ENCODE measurements around the gene SLC6A11.

SLC6A11 gene

GRCh38 chr3:10774129-10774670 is 41.8 kb upstream of the SLC6A11 start:
- TF ChIP-seq, protein P1, sequence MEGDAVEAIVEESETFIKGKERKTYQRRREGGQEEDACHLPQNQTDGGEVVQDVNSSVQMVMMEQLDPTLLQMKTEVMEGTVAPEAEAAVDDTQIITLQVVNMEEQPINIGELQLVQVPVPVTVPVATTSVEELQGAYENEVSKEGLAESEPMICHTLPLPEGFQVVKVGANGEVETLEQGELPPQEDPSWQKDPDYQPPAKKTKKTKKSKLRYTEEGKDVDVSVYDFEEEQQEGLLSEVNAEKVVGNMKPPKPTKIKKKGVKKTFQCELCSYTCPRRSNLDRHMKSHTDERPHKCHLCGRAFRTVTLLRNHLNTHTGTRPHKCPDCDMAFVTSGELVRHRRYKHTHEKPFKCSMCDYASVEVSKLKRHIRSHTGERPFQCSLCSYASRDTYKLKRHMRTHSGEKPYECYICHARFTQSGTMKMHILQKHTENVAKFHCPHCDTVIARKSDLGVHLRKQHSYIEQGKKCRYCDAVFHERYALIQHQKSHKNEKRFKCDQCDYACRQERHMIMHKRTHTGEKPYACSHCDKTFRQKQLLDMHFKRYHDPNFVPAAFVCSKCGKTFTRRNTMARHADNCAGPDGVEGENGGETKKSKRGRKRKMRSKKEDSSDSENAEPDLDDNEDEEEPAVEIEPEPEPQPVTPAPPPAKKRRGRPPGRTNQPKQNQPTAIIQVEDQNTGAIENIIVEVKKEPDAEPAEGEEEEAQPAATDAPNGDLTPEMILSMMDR (conservative IDR thresholded peaks at IDR 0.05; ENCODE audit: low read depth, low read length), result no peak
- DNase-seq (ENCODE audit: low read depth), result no peak
- H3K4me3 ChIP-seq (ENCODE audit: low read length), result no peak overlapping the region

- no peak overlapping the region for H3K4me3 ChIP-seq (ENCODE audit: low read length)
- TF ChIP-seq, protein P1 (conservative IDR thresholded peaks at IDR 0.05; ENCODE audit: low read depth, low read length), result no peak
- no peak for DNase-seq (ENCODE audit: low read depth)
Observed at GRCh38 chr3:10774825-10775224, 41.2 kb upstream of the SLC6A11 start.

- TF ChIP-seq, protein P1 (conservative IDR thresholded peaks at IDR 0.05; ENCODE audit: low read depth, low read length), result no peak
- H3K4me3 ChIP-seq (ENCODE audit: low read length), result no peak overlapping the region
- DNase-seq (ENCODE audit: low read depth), result no peak
Observed at GRCh38 chr3:10775259-10775658, 40.8 kb upstream of the SLC6A11 start.

GRCh38 chr3:10775828-10776227 is 40.2 kb upstream of the SLC6A11 start:
- no peak for DNase-seq (ENCODE audit: low read depth)
- no peak overlapping the region for H3K4me3 ChIP-seq (ENCODE audit: low read length)
- TF ChIP-seq, protein P1 (conservative IDR thresholded peaks at IDR 0.05; ENCODE audit: low read depth, low read length), result no peak

DNA sequence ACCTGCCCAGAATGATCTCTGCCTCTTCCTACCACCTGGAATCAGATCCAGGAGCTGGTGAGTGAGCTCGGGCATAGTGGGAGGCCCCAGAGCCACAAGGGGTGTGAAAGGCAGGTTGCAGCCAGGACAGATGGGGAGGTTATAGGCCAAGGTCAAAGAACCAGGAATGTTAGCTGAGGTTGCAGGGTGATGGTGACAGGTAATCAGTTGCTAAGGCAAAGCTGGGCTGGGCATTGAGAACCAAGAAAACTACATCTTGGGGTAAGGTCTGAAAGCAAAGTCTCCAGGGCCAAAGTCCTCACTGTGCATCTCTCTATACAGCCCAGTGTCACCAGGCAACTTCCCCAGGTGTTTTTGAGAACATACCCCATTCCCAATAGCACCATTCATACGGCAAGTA is 38.4 kb upstream of the SLC6A11 start:
- TF ChIP-seq, protein P1 (conservative IDR thresholded peaks at IDR 0.05; ENCODE audit: low read depth, low read length), result no peak
- DNase-seq (ENCODE audit: low read depth), result no peak
- H3K4me3 ChIP-seq (ENCODE audit: low read length), result no peak overlapping the region

DNA sequence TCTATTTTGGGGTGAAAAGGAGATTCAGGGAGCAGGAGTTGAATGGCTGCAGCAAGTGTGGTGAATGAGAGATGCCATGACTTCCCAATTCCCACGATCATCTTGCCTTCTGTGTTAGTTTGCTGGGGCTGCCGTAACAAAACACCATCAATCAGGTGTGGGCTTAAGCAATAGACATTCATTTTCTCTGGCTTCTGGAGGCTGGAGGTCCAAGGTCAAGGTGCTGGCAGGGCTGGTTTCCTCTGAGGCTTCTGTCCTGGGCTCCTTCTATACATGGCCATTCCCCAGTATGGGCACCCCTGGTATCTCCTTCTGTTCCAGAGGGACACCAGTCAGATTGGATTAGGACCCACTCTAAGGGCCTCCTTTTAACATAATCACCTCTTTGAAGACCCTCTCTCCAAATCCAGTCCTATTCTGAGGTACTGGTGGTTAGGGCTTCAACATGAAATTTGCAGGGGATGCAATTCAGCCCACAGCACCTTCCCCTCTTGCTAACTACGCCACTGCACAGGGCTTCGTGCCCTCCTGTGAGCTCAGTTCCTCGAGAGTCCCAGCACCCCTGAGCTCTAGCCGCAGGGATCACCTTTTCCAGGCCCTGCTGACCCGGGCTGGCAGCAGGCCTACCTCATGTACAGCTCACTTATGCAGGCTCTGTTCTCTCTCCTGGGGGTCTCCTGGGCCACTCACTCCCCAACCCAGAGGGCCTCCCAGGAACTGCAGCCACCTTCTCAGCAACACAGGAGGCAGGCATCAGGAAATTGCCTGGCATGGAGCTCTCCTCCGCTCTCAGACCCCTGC is 37.3 kb upstream of the SLC6A11 start:
- H3K4me3 ChIP-seq (ENCODE audit: low read length), result no peak overlapping the region
- TF ChIP-seq, protein P1 (conservative IDR thresholded peaks at IDR 0.05; ENCODE audit: low read depth, low read length), result no peak
- no peak for DNase-seq (ENCODE audit: low read depth)

GRCh38 chr3:10779293-10779805 is 36.7 kb upstream of the SLC6A11 start:
- DNase-seq (ENCODE audit: low read depth), result no peak
- TF ChIP-seq, protein P1 (conservative IDR thresholded peaks at IDR 0.05; ENCODE audit: low read depth, low read length), result no peak
- H3K4me3 ChIP-seq (ENCODE audit: low read length), result no peak overlapping the region

Data from retinal pigment epithelial cell (primary cell).